OCI-LY3 (cell line): ENCODE results near the gene GABRR3.

ENCODE experiments used
- H2AFZ ChIP-seq: fragments of 200-600, 300-600 bp; shearing (Covaris generic); 2 replicates; pipeline ENCODE4 v1.6.0; 2014; ENCODE audit warnings: antibody characterized with exemption, low read depth, low read length
- H3K27ac ChIP-seq: fragments of 200-600, 300-600 bp; sonication (generic); 2 replicates; pipeline ENCODE4 v1.5.1; 2014; ENCODE audit warnings: mild to moderate bottlenecking, low read length, moderate library complexity, mixed read lengths
- H3K27me3 ChIP-seq: fragments of 200-600, 300-600 bp; sonication (generic); 2 replicates; pipeline ENCODE4 v1.6.1; 2014; ENCODE audit warnings: low read depth, low read length, mixed read lengths
- H3K36me3 ChIP-seq: fragments of 200-600, 300-600 bp; sonication (generic); replicated peaks from 2 replicates; pipeline ENCODE3; 2014; ENCODE audit warnings: low read depth, low read length, mixed read lengths
- H3K4me1 ChIP-seq: fragments of 300-600, 200-600 bp; sonication (generic); 2 replicates; pipeline ENCODE4 v1.6.1; 2014; ENCODE audit warnings: low read length, mixed read lengths
- H3K4me2 ChIP-seq: fragments of 200-600, 300-600 bp; sonication (generic); 2 replicates; pipeline ENCODE4 v1.6.1; 2014; ENCODE audit warnings: low read length, mixed read lengths
- H3K4me3 ChIP-seq: fragments of 300-600, 200-600 bp; sonication (generic); 2 replicates; pipeline ENCODE4 v1.5.1; 2014; ENCODE audit warnings: antibody characterized with exemption, mild to moderate bottlenecking, low read length, moderate library complexity
- H3K79me2 ChIP-seq: fragments of 300-600, 200-600 bp; shearing (Covaris generic); 2 replicates; pipeline ENCODE4 v1.6.1; 2014; ENCODE audit warnings: mild to moderate bottlenecking, low read length, mixed read lengths
- H3K9ac ChIP-seq: fragments of 300-600, 200-600 bp; shearing (Covaris generic); 2 replicates; pipeline ENCODE4 v1.6.0; 2014; ENCODE audit warnings: mild to moderate bottlenecking, low read length, moderate library complexity
- H3K9me3 ChIP-seq: fragments of 200-600, 300-600 bp; shearing (Covaris generic); 2 replicates; pipeline ENCODE4 v1.6.1; 2014; ENCODE audit warnings: low read length, mixed read lengths; ENCODE audit not compliant: insufficient read depth
- H4K20me1 ChIP-seq: fragments of 200-600, 300-600 bp; sonication (generic); 2 replicates; pipeline ENCODE4 v1.6.1; 2016; ENCODE audit warnings: low read length, mixed read lengths; ENCODE audit not compliant: insufficient read depth
- EZH2phosphoT487 ChIP-seq: fragments of 200-600 bp; shearing (Covaris generic); IDR thresholded peaks from 2 replicates; pipeline ENCODE4 v1.6.1; 2018; ENCODE audit warnings: antibody characterized with exemption, mixed run types, low read depth
- TF ChIP-seq, protein P1 (sequence below): fragments of 200-600, 300-600 bp; sonication (generic); IDR thresholded peaks from 2 replicates; pipeline ENCODE4 v1.5.1; 2014; ENCODE audit warnings: antibody characterized with exemption, low read length, low read depth

The GABRR3 gene

DNA sequence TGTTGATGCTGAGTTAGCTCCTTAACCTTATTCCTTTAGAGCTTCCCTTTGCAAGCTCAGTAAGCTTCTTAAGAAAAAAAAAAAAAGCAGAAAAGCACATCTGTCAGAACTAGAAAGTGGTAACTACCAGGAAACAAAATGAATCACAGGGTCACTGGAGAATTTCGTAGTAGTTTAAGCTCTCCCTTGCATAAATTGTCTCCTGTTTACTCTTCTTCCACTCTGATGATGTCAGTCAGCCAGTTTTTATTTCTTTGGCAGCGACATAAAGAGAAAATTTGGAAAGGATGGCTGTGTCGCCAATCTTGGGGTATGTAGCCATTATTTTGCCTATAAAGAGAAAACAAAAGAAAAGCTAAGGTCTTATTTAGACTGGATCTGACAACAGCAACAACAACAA is 3.2 kb upstream of the GABRR3 start:
- Histone ChIP-seq H2AFZ (no peak overlapping the region), H3K27ac (no peak overlapping the region), H3K79me2 (no peaks in the 10 kb centered on the region), H3K4me1 (peaks cover 17% of the 10 kb centered on the region), H3K4me2 (peak overlapping the region; percentile 89), H3K9me3 (peaks cover 5% of the 10 kb centered on the region; the same call in 1 of the 2 replicates), H3K4me3 (no peak overlapping the region; the same call in 1 of the 2 replicates), H4K20me1 (no peaks in the 10 kb centered on the region), H3K27me3 (no peaks in the 10 kb centered on the region), H3K36me3 (no peaks in the 10 kb centered on the region), H3K9ac (no peak overlapping the region)
- TF ChIP-seq, protein P1, sequence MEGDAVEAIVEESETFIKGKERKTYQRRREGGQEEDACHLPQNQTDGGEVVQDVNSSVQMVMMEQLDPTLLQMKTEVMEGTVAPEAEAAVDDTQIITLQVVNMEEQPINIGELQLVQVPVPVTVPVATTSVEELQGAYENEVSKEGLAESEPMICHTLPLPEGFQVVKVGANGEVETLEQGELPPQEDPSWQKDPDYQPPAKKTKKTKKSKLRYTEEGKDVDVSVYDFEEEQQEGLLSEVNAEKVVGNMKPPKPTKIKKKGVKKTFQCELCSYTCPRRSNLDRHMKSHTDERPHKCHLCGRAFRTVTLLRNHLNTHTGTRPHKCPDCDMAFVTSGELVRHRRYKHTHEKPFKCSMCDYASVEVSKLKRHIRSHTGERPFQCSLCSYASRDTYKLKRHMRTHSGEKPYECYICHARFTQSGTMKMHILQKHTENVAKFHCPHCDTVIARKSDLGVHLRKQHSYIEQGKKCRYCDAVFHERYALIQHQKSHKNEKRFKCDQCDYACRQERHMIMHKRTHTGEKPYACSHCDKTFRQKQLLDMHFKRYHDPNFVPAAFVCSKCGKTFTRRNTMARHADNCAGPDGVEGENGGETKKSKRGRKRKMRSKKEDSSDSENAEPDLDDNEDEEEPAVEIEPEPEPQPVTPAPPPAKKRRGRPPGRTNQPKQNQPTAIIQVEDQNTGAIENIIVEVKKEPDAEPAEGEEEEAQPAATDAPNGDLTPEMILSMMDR, result no peak
- TF ChIP-seq EZH2phosphoT487, result no peak

DNA sequence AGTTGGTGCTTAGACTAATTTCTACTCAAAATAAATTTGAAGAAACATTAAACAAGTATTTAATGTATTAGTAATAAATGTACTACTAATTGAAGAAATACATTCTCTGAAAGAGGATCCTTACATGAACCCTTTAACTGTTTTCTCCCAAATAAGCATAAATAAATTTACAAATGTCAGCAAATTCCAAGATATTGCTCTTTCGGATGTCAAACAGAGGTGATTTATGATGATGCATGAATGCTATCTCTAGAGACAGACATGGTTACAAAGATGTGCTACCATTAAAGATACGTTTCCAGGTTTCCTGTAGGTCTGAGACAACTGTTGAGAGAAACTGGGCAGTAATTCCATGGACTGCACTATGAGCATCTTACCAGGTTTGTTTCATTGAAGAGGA is 629 bp downstream of the GABRR3 start:
- H4K20me1 ChIP-seq, result no peaks in the 10 kb centered on the region
- H3K4me2 ChIP-seq, result no peak overlapping the region
- H3K79me2 ChIP-seq, result no peaks in the 10 kb centered on the region
- H3K27me3 ChIP-seq, result no peaks in the 10 kb centered on the region
- H3K4me1 ChIP-seq, result peaks cover 17% of the 10 kb centered on the region
- no peak overlapping the region for H2AFZ ChIP-seq
- TF ChIP-seq EZH2phosphoT487, result no peak
- TF ChIP-seq, protein P1, result no peak
- no peak overlapping the region for H3K27ac ChIP-seq
- H3K9ac ChIP-seq, result no peak overlapping the region
- no peaks in the 10 kb centered on the region for H3K9me3 ChIP-seq
- no peak overlapping the region for H3K4me3 ChIP-seq
- H3K36me3 ChIP-seq, result no peaks in the 10 kb centered on the region

DNA sequence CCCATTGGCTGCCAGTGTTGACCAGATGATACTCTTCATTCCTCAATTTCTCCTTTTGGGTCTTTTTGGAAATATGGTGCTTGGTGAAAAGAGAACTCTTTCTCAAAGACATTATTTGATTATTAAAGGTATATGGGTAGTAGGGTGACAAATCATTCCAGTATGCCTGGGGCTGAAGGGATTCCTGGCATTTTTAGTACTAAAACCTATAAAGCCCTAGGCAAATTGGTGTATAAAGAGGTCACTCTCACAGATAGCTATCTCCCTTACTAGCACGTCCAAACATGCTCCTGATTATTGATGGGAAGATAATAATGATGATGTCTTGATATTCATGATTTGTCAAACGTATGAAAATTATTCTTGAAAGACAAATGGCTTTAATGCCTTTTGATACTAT is 1.1 kb downstream of the GABRR3 start:
- no peaks in the 10 kb centered on the region for H3K36me3 ChIP-seq

DNA sequence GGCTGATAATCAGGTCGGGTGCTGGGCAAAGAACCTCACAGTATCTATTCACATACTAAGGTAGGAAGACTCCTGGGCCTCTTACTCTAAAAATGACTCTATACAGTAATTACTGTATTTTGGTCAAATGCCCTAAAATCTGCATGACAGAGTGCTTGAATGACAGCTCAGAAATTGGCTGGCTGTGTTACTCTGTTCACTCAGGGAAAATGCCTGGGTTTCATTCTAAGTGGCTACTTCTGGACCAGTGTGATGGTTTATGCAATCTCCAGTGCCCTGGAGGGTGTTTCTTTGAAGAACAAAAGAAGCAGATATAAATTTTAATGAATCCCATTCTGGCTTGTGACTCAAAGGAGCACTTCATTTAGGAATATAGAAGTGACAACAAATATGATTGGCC is 2.2 kb downstream of the GABRR3 start:
- H3K79me2 ChIP-seq, result no peaks in the 10 kb centered on the region
- peaks cover 15% of the 10 kb centered on the region for H3K4me1 ChIP-seq

More for the DNA sequence above, 1.1 kb downstream of the GABRR3 start:
- no peaks in the 10 kb centered on the region for H3K9me3 ChIP-seq
- no peaks in the 10 kb centered on the region for H3K79me2 ChIP-seq
- no peak overlapping the region for H3K9ac ChIP-seq
- no peak overlapping the region for H3K27ac ChIP-seq
- H4K20me1 ChIP-seq, result no peaks in the 10 kb centered on the region
- H3K4me2 ChIP-seq, result no peak overlapping the region
- H3K4me1 ChIP-seq, result peaks cover 17% of the 10 kb centered on the region
- H3K27me3 ChIP-seq, result no peaks in the 10 kb centered on the region
- TF ChIP-seq, protein P1, result no peak
- no peak for TF ChIP-seq EZH2phosphoT487
- no peak overlapping the region for H2AFZ ChIP-seq
- no peak overlapping the region for H3K4me3 ChIP-seq

More for the DNA sequence above, 2.2 kb downstream of the GABRR3 start:
- Histone ChIP-seq H3K4me2 (no peak overlapping the region), H3K36me3 (no peaks in the 10 kb centered on the region), H3K9me3 (no peaks in the 10 kb centered on the region), H3K4me3 (no peak overlapping the region), H3K27me3 (no peaks in the 10 kb centered on the region), H4K20me1 (no peaks in the 10 kb centered on the region), H2AFZ (no peak overlapping the region), H3K9ac (no peak overlapping the region), H3K27ac (no peak overlapping the region)
- no peak for TF ChIP-seq EZH2phosphoT487
- TF ChIP-seq, protein P1, result no peak
